Erythroblast (primary cell): ENCODE results near the gene P2RY6.
"Not testable (repeated sequence)": the region's sequence is repeated elsewhere in the genome, so short reads cannot be mapped to it uniquely, and the experiment has no call there.

Experiments used
- DNase-seq, 2 experiments: peaks; one replicate each; lab custom pipeline; 2025; lab: John Stamatoyannopoulos, UW
- GATA1 ChIP-seq: IDR thresholded peaks from 2 replicates; pipeline ENCODE4 v1.6.1; 2011; ENCODE audit warnings: low read depth, mild to moderate bottlenecking, control low read depth, low read length, moderate library complexity
- POLR2A ChIP-seq: IDR thresholded peaks from 2 replicates; pipeline ENCODE4 v1.6.1; 2011; ENCODE audit warnings: mild to moderate bottlenecking, low read length

Gene P2RY6, protein sequence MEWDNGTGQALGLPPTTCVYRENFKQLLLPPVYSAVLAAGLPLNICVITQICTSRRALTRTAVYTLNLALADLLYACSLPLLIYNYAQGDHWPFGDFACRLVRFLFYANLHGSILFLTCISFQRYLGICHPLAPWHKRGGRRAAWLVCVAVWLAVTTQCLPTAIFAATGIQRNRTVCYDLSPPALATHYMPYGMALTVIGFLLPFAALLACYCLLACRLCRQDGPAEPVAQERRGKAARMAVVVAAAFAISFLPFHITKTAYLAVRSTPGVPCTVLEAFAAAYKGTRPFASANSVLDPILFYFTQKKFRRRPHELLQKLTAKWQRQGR

DNA sequence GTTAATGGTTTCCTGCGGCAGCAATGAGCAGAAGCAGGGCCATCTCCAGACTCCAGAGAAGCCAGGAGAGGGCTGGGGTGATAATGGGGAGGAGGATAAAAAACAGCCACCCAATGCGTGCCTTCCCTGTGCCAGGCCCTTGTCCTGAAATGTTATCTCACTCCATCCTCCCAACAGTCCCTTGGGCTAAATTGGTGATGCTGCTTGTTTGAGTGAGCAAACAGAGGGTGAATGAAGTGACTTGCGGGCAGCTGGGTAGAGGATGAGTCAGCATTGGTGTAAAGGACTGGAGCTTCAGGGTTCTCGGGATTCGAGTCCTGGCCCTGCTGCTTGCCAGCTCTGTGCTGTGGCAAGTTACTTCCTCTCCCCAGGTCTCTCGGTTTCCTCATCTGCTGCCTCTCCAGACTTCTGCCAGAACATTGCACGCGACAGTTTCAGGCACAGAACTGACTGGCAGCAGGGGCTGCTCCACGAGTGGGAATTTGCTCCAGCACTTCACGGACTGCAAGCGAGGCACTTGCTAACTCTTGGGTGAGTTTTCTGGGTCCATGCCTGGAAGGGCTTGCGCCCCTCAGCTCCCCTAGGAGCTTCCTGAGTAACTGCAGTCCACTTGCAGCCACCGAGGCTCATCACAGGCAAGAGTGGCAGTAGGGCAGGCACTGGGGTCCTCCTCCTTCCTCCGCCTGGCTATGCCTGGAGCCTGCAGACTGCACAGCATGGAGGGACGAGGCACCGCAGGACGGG is at the start of gene P2RY6:
P2RY6 (plus strand) TSS at position 403 of the 744 bp plus-strand sequence. CDS start 24,181 bp downstream, outside the sequence.
- no peak for TF ChIP-seq POLR2A
- TF ChIP-seq GATA1, result no peak
- peak in 1 of 2 experiments; percentile 9 for DNase-seq

DNA sequence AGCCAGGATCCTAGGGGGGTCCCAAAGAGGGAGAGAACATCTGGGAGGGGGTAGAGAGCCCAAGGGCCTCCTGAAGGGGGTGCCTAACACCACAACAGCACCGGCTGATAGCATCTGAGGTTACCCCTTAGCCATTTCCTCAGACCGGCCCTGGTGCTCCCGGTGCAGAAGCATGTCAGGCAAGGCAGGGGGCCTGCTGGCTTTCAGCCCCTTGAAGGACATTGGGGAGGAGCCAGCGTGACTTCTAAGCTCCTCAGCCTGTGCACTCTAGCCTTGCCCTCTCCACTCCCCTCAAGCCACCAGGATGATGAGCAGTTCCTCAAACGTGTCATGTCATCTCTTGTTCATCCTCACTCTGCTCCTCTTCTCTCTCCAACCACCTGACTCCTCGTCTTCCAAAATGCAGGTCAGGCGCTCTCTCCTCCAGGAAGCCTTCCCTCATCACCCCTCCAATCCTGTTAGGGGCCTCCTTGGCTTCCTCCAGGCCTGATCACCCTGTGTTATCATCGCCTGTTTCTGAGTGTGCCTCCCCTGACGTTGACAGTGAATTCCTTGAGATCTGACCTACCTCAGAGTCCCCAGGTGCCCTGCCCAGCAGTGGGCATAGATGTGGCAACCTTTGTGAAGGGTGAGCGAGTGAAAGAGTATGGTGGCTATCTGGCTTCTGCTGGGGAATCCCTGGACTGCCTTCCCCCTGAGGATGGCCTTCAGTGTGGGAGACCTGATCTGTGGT is 48.0 kb upstream of the P2RY6 start:
- no peak for DNase-seq
- TF ChIP-seq POLR2A (no peak), GATA1 (no peak)

DNA sequence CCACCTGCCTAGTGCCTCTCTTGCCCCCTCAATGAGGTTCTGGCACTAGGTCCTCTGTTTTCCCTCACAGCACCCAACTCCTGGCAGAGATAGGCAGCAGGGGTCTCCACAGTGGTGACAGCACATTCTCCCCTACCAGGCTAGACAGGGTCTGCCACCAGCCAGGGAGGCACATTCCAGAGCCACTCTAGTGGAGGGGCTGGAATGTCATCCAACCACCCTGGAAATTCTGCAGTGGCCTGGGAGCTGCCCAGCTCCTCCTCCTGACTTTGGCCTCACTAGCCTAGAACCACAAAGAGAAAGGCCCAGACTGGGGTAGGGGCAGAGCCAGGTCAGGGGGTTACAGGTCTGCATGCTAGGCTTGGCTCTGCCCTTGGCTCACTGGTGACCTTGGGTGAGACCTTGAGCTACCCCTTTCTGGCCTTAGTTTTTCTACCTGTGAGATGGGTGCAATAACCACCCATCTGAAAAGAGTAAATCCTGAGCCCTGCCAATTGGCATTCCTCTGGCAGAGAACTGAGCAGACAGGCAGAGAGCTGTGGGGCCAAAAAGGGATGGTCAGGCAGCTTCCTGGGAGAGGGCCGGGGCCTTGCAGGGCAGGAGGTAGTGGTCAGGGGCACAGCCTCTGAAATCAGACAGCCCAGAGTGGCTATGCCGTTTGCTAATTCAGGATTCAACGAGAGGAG is 47.0 kb upstream of the P2RY6 start:
- no peak for TF ChIP-seq POLR2A
- TF ChIP-seq GATA1, result no peak
- no peak for DNase-seq

DNA sequence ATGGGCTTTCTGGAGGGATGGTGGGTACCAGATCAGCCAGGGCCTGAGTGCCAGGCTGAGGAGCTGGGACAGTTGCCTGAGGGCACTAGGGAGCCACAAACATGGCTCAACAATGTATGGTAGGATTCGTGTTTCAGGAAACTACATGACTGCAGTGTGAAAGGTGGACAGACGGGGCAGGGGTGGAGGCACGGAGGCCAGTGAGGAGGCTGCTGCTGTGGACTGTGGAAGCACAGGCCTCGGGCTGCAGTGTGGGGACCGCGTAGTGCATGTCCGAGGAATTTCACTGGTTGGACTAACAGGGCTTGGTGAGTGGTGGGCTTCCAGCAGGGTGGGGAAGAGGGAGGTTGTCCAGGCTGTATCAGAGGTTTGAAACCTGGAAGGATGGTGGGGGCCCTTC is 46.3 kb upstream of the P2RY6 start:
- TF ChIP-seq POLR2A, result no peak
- no peak for TF ChIP-seq GATA1
- no peak for DNase-seq

DNA sequence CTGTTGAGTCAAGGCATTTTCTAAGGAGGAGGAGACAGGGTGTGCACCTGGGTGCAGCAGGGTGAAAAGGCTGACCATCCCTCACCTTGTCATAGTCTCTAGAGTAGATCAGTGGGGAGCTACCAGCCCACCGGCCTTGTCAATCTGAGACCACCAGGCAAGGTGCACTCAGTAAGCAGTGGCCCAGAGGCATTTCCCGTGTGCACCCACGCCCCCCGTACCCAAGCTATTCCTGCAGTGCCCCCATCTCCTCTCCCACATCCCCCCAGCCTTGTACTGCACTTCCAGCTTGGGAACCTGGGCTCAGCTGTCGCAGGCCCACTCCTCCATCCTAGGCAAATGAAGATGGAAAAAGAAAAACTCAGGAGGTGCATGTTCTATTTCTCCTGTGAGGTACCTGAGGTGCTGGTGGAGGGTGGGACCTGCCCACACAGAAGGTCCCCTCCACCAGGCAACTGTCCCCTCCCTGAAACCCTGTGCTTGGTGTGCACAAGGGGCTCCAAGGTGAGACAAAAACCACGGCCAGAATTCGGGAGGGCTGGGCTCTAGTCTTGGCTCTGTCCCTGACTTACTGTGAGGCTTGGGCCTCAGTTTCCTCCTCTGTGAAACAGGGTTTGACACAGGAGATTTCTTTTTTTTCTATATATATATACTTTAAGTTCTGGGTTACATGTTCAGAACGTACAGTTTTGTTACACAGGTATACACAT is 45.7 kb upstream of the P2RY6 start:
- TF ChIP-seq GATA1 (no peak), POLR2A (no peak)
- DNase-seq, result no peak

DNA sequence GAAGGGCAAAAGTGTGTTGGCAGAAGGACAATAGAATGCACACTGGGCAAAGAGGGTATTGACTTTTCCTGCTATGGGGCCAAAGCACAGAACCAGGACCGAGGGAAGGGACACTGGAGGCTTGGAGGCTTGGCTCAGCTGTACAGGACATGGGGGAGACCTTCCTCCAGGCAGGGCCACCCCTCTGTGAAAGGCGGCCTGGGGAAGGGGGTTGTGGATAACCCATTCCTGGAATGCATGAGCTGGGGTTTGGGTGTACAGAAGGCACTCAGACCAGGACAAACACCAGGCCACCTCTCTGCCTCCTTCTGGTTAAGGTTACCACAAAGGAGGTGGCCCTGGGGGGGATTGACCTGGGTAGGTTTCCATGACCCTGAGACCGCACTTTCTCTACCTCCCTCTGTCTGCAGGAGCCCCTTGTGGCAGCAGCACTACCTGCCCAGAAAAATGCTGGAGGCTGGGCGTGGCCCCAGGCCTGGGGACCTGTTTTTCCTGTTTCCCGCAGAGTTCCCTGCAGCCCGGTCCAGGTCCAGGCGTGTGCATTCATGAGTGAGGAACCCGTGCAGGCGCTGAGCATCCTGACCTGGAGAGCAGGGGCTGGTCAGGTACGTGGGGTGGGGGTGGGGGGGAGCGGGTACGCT is 44.4 kb upstream of the P2RY6 start:
- TF ChIP-seq GATA1 (no peak), POLR2A (no peak)
- no peak for DNase-seq

DNA sequence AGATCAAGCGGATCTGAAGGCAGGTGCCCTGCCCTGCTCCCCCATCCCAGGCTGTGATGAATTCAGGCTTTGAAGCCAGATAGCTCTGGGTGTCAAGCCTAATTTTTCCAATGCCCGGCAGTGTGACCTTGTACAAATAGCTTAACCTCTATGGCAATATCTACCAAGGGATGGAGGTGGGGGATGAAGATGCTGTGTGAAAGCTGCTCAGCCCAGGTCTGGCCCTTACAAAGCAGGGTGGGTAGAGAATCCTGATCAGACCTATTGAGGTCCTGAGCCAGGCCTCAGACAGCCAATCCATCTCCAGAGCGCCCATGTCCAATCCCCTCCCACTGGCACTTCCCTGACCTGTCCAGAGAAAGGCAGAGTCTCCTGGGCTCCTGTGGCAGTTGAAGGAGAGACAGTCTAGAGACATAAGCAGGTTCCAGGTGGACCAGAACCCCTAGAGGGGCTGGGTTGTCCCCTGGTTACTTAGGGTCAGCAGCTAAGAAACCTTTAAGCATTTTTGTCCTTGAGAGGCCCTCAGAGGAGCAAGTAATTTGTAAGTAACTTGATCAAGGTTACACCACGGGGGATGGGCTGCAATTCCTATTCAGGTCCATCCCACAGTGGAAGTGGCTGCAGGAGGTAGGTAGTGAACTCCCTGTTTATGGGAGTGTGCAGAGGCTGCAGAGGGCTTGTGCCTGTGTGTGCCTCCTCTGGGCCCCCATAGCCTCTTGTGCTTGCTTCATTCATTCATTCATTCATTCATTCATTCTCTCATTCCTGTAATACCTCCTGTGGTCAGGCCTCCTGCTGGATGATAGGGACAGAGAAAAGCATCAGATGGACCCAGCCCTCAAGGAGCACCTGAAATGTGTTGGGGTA is 43.6 kb upstream of the P2RY6 start:
- TF ChIP-seq GATA1, result no peak
- no peak for TF ChIP-seq POLR2A
- no peak for DNase-seq

DNA sequence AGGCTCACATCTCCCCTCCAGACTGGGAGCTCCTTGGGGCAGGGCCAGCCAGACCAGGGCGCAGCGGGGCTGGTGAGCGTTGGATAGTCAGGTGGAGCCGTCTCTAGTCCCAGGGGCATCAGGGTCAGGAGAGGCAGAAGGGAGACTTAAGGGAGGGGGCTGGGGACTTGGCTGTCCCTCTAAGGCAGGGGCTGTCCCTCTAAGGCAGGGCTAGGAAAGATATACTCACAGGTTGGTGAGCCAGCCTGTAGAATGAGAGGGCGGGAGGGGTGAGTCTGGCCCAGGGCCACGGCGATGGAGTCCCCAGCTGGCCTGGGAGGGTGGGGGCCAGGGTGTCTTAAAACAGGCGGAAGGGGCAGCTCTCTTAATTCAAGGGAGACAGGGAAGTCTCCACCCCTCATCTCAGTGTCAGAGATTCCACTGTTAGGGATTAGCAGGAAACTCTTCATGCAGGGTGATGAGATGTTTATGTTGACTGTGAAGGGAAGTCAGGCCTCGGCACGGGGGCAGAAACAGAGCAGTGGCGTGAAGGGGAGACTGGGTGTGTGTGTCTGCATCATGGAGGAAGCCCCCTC is 42.7 kb upstream of the P2RY6 start:
- no peak for DNase-seq
- no peak for TF ChIP-seq GATA1
- no peak for TF ChIP-seq POLR2A

DNA sequence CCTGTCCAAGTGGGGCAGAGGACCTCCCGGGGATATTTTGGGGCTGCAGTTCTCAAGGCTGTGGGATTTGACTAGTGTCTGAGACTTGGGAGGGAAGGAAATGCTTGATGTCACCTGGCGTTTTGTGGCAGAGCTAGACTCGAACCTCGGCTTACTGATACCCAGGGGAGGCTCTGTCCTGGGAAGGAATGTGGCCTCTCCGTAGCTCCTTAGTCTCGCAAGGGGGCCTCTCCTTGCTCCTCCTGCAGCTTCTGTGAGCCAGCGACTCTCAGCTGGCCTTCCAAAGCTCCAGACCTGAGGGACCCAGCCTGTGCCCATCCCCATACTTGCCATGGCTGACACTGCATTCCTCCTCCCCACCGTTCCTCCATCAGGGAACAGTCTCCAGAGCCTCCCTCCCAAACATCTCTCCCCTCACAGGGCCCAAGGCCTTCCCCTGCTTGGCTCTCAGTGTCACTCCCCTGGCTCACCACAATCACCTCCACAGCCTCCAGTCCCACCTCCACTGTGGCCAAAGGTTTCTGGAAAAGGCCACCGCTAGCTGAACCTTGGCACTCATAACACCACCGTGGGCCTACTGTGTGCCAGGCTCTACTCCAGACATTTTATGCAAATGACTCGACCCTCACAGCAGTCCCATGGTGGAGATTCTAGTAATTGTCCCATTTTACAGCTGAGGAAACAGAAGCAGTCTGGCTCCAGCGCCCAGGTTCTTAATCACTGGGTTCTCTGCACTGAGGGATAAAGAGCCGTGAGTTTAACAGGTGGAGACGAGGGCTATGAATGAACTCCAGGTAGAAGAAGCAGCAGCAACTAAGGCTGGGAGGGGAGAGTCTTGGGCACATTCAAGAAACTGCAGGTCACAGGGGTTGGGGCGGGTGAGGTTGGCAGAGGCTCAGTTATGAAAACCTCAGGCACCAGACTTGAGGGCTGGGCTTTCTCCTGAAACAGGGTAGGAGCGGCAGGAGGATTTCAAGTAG is 42.0 kb upstream of the P2RY6 start:
- no peak for TF ChIP-seq POLR2A
- TF ChIP-seq GATA1, result no peak
- no peak for DNase-seq

DNA sequence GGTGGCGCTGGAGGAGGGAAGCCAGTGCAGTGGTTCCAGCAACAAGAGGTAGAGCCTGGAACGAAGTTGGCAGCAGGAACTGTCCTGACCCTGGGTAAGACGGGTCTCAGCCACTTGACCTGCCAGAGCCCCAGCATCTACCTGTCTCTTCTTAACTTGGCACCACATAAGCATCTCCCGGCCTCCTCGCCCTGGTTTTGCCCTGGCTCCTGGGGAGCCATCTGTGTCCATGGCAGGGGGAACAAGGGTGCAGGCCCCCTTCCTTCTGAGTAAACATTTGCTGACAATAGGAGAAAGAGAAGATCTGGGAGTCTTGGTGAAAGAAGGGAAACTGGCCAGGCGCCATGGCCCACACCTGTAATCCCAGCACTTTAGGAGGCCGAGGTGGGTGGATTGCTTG is 41.2 kb upstream of the P2RY6 start:
- DNase-seq, result no peak
- TF ChIP-seq POLR2A, result no peak

DNA sequence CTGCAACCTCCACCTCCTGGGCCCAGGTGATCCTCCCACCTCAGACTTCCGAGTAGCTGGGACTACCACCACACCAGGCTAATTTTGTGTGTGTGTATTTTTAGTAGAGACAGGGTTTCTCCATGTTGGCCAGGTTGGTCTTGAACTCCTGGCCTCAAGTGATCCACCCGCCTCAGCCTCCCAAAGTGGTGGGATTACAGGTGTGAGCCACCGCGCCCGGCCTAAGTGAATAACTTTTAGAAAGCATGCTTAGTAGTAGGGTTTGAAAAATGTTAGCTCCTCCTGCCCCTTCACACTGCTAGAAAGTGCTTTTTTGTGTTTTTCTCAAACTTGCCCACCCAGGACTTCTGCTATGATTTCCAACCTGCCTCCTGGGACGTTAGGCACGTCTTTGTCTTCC is 39.7 kb upstream of the P2RY6 start:
- DNase-seq, result not testable (repeated sequence)
